Heart left ventricle (tissue), 16 donors: ENCODE measurements around the gene CPT1B. TPM values are rescaled to one million over a fixed set of nuclear protein-coding genes. Genes with fewer than 3 reads are reported as not detected.

ENCODE experiments used
- ATAC-seq, 4 donors: fragments of 200-7000 bp; cut with Tn5 transposase; one replicate each; pipeline ENCODE4 v1.9.1; 2020 to 2022; ENCODE audit warnings: moderate library complexity in 4 of 4, mild to moderate bottlenecking in 3 of 4, moderate number of reproducible peaks in 1 of 4
- DNase-seq, 5 donors: peaks; one replicate each; pipeline ENCODE4 v3.0.0-alpha.2; 2020
- H3K27ac ChIP-seq, 12 donors: fragments of 200-600 bp; sonication (generic) in 4 of 12; one replicate each; pipeline versions ENCODE4 v1.5.0 to v1.8.0; 2016 to 2022; ENCODE audit warnings: mild to moderate bottlenecking in 2 of 12
- H3K27me3 ChIP-seq, 9 donors: fragments of 200-600 bp; sonication (generic) in 2 of 9; one replicate each; pipeline versions ENCODE4 v1.5.1 to v1.8.0; 2016 to 2022; ENCODE audit warnings: mild to moderate bottlenecking in 3 of 9
- H3K36me3 ChIP-seq, 9 donors: fragments of 200-600 bp; sonication (generic) in 2 of 9; one replicate each; pipeline versions ENCODE4 v1.5.0 to v1.8.0; 2018 to 2022; ENCODE audit warnings: mild to moderate bottlenecking in 2 of 9
- H3K4me1 ChIP-seq, 12 donors: fragments of 200-600 bp; sonication (generic) in 4 of 12; one replicate each; pipeline versions ENCODE4 v1.5.0 to v1.8.0; 2016 to 2022; ENCODE audit warnings: mild to moderate bottlenecking in 3 of 12
- H3K4me3 ChIP-seq, 12 donors: fragments of 200-600 bp; sonication (generic) in 4 of 12; one replicate each; pipeline versions ENCODE4 v1.5.0 to v1.8.0; 2017 to 2022; ENCODE audit warnings: mild to moderate bottlenecking in 9 of 12, moderate library complexity in 4 of 12
- H3K9me3 ChIP-seq, 12 donors: fragments of 200-600 bp; sonication (generic) in 4 of 12; one replicate each; pipeline versions ENCODE4 v1.5.0 to v1.8.0; 2016 to 2022; ENCODE audit warnings: mild to moderate bottlenecking in 1 of 12
- CTCF ChIP-seq, 12 donors: fragments of 200-600 bp; sonication (generic) in 4 of 12; IDR thresholded peaks; one replicate each; pipeline versions ENCODE4 v1.5.0 to v1.8.0; 2018 to 2022; ENCODE audit warnings: antibody characterized with exemption in 12 of 12, mild to moderate bottlenecking in 5 of 12
- POLR2A ChIP-seq, 2 donors: fragments of 450-650 bp; IDR thresholded peaks; one replicate each; pipeline ENCODE4 v1.6.1; 2017; ENCODE audit warnings: antibody characterized with exemption in 2 of 2, mild to moderate bottlenecking in 2 of 2, moderate library complexity in 2 of 2
- WGBS, 4 donors: extraction: QIAGEN DNeasy Blood & Tissue Kit in 2 of 4; methylation state at CpG; one replicate each; pipeline versions ENCODE4 v1.1.5 to v1.1.7; 2013 to 2018; 5-methylcytosine and 5-hydroxymethylcytosine counted together
- intact Hi-C, 10 donors: fragments of 100-400 bp; cut with DNase I; formaldehyde crosslinking; loops; one replicate each; pipeline versions ENCODE4 v1.11.1 to v1.14.2; 2022
- polyA plus RNA-seq, 2 donors: library from polyadenylated mRNA; stranded (reverse); fragments of 200-250 nt; gene quantifications; one replicate each; pipeline ENCODE4 v1.2.3, GENCODE V29; 2013
- total RNA-seq, 9 donors: library from RNA; depleted of rRNA in 2 of 9; stranded (reverse); fragments of >200 nt in 2 of 9; fragmentation: NEBNext Ultra II Directional in 3 of 9; extraction: Animal tissue kit (Norgen Biotek cat#: 25700) in 3 of 9; gene quantifications; one replicate each; pipeline versions ENCODE4 v1.1.0 to v1.2.4, GENCODE V29; 2016 to 2023
- donor health status: ischemic (EF 13 %, LVEDD 7.1; RV severe dilation, severe dysfunction).
- donor health status: healthy with polysubstance abuse.
- donor health status: DM: no; HTN: yes; CAD: no.
- donor health status: DM: no; HTN: no; CAD: no.
- donor health status: ischemic (EF 25% LVEDD 6.9; RV normal size, moderate dysfunction).
- donor health status: ischemic (EF 25% LVEDD 5.7; RV mildly dilated, moderate dysfunction).
- donor health status: healthy.
- donor health status: DM: yes; HTN: yes; CAD: no.
- donor health status: ischemic (EF 35%, LVEDD 5.7; RV mildly dilated, moderate dysfunction).
- donor health status: nonischemic (EF 11% LVEDD 7.7; RV severe dilation, severe dysfunction).
- donor health status: DM: yes; HTN: yes; CAD: no.
- donor health status: PGD.
- donor health status: ischemic (EF 29% LVEDD 5.4; RV normal size, mild dysfunction).
- donor health status: nonischemic (EF 23%, LVEDD 6.1; RV moderate dilation, normal function).

The CPT1B gene
- total and polyA plus RNA-seq, 11 donors, result 51.4 to 467 (median 303) TPM

DNA sequence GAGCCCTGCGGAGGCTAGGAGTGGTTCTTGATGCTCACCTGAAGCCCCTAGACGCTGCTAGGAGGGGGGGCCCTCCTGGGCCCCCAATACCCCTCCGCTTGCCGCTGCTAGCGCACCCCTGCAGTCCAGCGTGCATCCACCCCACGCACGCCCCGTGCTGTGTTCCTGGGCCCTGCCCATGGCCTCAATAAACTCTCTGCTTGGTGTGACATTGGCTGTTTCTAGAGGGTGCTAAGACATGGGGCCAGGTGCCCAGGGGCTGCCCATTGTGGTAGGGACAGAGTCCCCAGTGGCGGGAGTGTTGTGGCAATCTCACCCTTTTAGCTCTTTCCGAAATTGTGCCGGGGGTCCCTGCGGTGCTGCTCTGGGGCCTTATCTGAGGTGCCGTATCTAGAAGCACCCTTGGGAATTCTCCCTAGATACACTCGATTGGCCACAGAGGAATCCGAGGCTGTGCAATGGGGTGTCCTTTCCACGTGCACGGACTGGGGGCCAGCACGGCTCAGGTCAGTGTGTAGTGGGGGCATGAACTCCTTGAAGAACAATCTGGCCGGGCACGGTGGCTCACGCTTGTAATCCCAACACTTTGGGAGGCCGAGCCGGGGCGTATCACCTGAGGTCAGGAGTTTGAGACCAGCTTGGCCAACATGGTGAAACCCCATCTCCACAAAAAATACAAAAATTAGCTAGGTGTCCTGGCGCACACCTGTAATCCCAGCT lies 33.3 kb upstream of the CPT1B start:
- no peaks in the 10 kb centered on the region for H3K36me3 ChIP-seq
- 87 to 90% (median 89%) methylated on average over 26 of the region's 26 CpGs for WGBS, 4 donors
- no peak for DNase-seq
- H3K27me3 ChIP-seq, result peaks cover 0 to 13% (median 0%) of the 10 kb centered on the region in 9 donors
- peaks cover 0 to 6% (median 0%) of the 10 kb centered on the region in 12 donors for H3K4me1 ChIP-seq
- ATAC-seq, result no peak
- H3K27ac ChIP-seq, result no peak overlapping the region
- no peaks in the 10 kb centered on the region for H3K9me3 ChIP-seq
- no peak overlapping the region for H3K4me3 ChIP-seq
- TF ChIP-seq CTCF (IDR thresholded peaks at IDR 0.05) (no peak), POLR2A (IDR thresholded peaks at IDR 0.05) (no peak)
- intact Hi-C loops, result loop anchor here in 2 of 10 donors (5.0 to 10.0 kb wide), 4 partner anchors 64 to 367 kb away; partner anchors contain the start of genes KLHDC7B (in 2 of the 2) and TUBGCP6 (in 1 of the 2)

DNA sequence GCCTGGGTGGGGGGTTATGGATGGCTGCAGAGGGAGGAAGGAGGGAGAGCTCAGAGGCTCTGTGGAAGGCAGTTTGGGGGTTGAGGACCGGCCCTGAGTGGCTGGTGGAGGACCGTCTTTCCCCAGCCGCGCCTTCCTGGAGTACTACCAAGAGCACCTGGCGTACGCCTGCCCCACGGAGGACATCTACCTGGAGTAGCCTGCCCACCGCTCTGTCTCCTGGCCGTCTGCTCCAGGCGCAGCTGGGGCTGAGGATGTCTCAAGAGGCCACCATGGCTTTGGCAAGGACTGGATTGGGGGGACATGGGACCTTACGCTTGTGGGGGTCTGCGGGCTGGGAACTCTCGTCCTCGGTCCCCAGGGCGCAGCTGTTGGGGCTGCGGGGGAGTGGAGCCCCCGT lies 32.4 kb upstream of the CPT1B start:
- no peak for ATAC-seq
- WGBS, 4 donors, result 90 to 92% (median 91%) methylated on average over 15 to 17 of the region's 17 CpGs
- H3K4me3 ChIP-seq, result no peak overlapping the region
- DNase-seq, result no peak
- H3K27ac ChIP-seq, result no peak overlapping the region
- peaks cover 0 to 6% (median 0%) of the 10 kb centered on the region in 12 donors for H3K4me1 ChIP-seq
- H3K36me3 ChIP-seq, result no peaks in the 10 kb centered on the region
- no peaks in the 10 kb centered on the region for H3K9me3 ChIP-seq
- H3K27me3 ChIP-seq, result peaks cover 0 to 22% (median 6%) of the 10 kb centered on the region in 9 donors
- intact Hi-C loops, result loop anchor here in 2 of 10 donors (5.0 to 10.0 kb wide), 4 partner anchors 63 to 366 kb away; partner anchors contain the start of genes KLHDC7B (in 2 of the 2) and TUBGCP6 (in 1 of the 2)
- no peak for TF ChIP-seq CTCF (IDR thresholded peaks at IDR 0.05)
- TF ChIP-seq POLR2A (IDR thresholded peaks at IDR 0.05), result no peak

- ATAC-seq (no peak), DNase-seq (no peak)
- TF ChIP-seq POLR2A (IDR thresholded peaks at IDR 0.05) (no peak), CTCF (IDR thresholded peaks at IDR 0.05) (no peak)
- H3K27me3 ChIP-seq, result peaks cover 0 to 28% (median 11%) of the 10 kb centered on the region in 9 donors
- H3K27ac ChIP-seq, result no peak overlapping the region
- H3K4me1 ChIP-seq, result peaks cover 0 to 6% (median 0%) of the 10 kb centered on the region in 12 donors
- H3K9me3 ChIP-seq, result no peaks in the 10 kb centered on the region
- WGBS, 4 donors, result 82 to 87% (median 85%) methylated on average over 11 of the region's 11 CpGs
- intact Hi-C loops, result loop anchor here in 2 of 10 donors (5.0 to 10.0 kb wide), 4 partner anchors 63 to 365 kb away; partner anchors contain the start of genes KLHDC7B (in 2 of the 2) and TUBGCP6 (in 1 of the 2)
- H3K4me3 ChIP-seq, result no peak overlapping the region
- H3K36me3 ChIP-seq, result no peaks in the 10 kb centered on the region
Observed at GRCh38 chr22:50610041-50610451, 31.8 kb upstream of the CPT1B start.

GRCh38 chr22:50609599-50609998 lies 31.4 kb upstream of the CPT1B start:
- H3K4me1 ChIP-seq, result peaks cover 0 to 6% (median 0%) of the 10 kb centered on the region in 12 donors
- H3K9me3 ChIP-seq, result no peaks in the 10 kb centered on the region
- no peak for ATAC-seq
- WGBS, 4 donors, result 81 to 90% (median 86%) methylated on average over 6 to 12 of the region's 12 CpGs
- intact Hi-C loops, result no loop called here
- H3K27me3 ChIP-seq, result peaks cover 0 to 32% (median 15%) of the 10 kb centered on the region in 9 donors
- no peaks in the 10 kb centered on the region for H3K36me3 ChIP-seq
- no peak for DNase-seq
- H3K4me3 ChIP-seq, result no peak overlapping the region
- no peak overlapping the region for H3K27ac ChIP-seq
- TF ChIP-seq CTCF (IDR thresholded peaks at IDR 0.05) (no peak), POLR2A (IDR thresholded peaks at IDR 0.05) (no peak)
